ENCODE measurements around the gene CATSPERB.
A peak's percentile ranks its signal among the peaks of the same experiment; 100 is the strongest.
"Not testable (repeated sequence)": the region's sequence is repeated elsewhere in the genome, so short reads cannot be mapped to it uniquely, and the experiment has no call there.

Gene CATSPERB

GRCh38 chr14:91577632-91578233 is 154.2 kb downstream of the CATSPERB start:
- no peak for DNase-seq

GRCh38 chr14:91575469-91576208 is 156.2 kb downstream of the CATSPERB start:
- no peak for DNase-seq

- DNase-seq = peak; percentile 49
Observed at GRCh38 chr14:91573894-91574837, 157.7 kb downstream of the CATSPERB start.

- DNase-seq = no peak
Observed at GRCh38 chr14:91573528-91573893, 158.4 kb downstream of the CATSPERB start.

GRCh38 chr14:91570021-91570420 is 161.9 kb downstream of the CATSPERB start:
- no peak for DNase-seq

- no peak for DNase-seq
Observed at GRCh38 chr14:91569301-91569700, 162.6 kb downstream of the CATSPERB start.

GRCh38 chr14:91568626-91569025 is 163.3 kb downstream of the CATSPERB start:
- DNase-seq = no peak

- not testable (repeated sequence) for DNase-seq
Observed at GRCh38 chr14:91567827-91568226, 164.1 kb downstream of the CATSPERB start.

GRCh38 chr14:91555531-91555930 is 176.4 kb downstream of the CATSPERB start:
- no peak for DNase-seq

DNA sequence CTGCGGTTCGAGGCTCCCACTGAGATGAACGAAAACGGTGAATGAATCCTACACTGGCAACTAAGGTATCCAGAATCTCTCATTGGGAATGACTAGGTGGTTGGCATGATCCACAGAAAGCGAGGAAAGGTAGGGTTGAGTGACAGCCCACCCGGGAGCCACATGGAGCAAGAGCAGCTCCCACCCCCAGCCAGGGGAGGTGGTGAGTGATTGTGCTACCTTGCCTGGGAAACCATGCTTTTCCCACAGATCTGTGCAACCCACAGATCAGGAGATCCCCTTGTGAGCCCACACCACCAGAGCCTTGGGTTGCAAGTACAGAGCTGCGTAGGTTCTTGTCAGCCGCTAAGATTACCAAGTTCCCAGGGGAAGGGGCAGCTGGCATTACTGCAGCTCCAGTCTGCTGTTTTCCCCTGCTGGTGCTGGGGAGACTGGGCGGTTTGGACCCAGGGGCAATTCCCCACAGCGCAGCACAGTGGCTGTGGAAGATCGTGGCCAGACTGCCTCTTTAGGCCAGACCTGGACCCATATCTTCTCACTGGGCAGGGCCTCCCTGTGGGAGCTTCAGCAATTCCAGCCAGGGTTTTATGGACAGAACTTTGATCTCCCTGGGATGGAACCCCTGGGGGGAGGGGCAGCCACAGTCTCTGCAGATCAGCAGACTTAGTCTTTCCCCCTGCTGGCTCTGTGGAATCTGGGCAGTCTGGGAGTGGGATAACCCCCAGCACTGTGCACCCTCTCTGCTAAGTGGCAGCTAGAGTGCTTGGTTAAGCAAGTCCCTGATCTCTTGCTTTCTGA is 177.2 kb downstream of the CATSPERB start:
- no peak for DNase-seq

DNA sequence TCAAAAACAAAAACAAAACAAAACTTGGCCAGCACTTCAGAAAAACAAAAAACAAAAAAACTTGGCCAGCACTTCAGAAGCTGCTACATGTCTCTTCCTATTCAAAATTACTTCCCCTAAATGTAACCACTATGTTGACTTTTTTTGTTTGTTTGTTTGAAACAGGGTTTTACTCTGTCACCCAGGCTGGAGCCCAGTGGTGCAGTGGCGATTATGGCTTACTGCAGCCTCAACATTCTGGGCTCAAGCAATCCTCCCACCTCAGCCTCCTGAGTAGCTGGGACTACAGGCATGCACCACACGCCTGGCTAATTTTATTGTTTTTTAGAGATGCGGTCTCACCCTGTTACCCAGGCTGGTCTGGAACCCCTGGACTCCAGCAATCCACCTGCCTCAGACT is 183.8 kb downstream of the CATSPERB start:
- DNase-seq = no peak

- DNase-seq = no peak
Observed at GRCh38 chr14:91545946-91546716, 185.8 kb downstream of the CATSPERB start.

DNA sequence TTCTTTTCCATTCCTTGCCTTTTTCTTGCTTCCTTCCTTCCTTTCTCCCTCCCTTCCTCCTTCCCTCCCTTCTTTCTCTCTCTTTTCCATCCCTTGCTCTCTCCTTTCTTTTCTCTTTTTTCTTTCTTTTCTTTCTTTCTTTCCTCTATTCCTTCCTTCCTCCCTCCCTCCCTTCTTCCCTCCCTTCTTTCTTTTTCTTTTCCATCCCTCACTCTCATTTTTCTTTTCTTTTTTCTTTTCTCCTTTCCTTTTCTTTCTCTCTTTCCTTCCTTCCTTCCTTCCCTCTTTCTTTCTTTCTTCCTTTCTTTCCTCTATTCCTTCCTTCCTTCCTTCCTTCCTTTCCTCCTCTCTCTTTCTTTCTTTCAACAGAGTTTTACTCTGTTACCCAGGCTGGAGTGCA is 186.7 kb downstream of the CATSPERB start:
- no peak for DNase-seq

DNA sequence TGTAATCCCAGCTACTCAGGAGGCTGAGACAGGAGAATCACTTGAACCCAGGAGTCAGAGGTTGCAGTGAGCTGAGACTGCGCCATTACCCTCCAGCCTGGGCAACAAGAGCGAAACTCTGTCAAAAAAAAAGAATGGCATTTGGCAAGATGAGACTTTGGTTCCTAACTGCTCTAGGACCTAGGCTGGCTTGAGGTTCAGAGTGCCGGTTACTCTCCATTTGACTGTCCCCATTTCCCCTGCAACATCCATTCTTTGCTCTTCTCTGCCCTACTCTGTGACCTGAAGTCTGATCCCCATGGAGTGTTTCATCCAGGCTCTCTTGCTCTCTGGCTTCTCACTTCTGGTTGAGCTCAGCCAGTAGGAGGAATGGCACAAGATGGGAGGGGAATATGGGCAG is 195.6 kb downstream of the CATSPERB start:
- DNase-seq = no peak

DNA sequence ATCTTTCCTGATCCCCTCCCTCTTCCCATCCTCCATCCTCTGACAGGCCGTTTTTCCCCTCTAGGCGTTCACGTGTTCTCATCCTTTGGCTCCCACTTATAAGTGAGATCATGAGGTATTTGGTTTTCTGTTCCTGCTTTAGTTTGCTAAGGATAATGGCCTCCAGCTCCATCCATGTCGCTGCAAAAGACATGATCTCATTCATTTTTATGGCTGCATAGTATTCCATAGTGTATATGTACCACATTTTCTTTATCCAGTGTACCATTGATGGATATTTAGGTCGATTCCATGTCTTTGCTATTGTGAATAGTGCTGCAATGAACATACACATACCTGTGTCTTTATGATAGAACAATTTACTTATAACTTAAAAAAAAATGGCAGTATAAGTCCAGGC is 197.8 kb downstream of the CATSPERB start:
- DNase-seq = not testable (repeated sequence)

DNA sequence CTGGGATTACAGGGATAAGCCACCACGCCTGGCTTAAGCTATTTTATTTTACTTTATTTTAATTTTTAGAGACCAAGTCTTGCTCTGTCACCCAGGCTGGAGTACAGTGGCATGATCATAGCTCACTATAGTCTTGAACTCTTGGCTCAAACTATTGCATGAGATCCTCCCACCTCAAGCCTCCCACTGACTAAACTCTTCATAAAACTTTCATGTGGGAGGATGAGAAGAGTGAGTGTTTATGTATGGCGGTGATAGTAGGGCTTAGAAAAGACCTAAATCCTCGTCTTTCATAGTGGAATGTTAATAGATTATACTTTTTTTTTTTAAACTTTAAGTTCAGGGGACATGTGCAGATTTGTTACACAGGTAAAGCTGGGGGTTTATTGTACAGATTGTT is 198.3 kb downstream of the CATSPERB start:
- DNase-seq = no peak
